ENCODE results near the gene MAGED4B.
"Not testable (repeated sequence)": the region's sequence is repeated elsewhere in the genome, so short reads cannot be mapped to it uniquely, and the experiment has no call there.

The MAGED4B gene, protein sequence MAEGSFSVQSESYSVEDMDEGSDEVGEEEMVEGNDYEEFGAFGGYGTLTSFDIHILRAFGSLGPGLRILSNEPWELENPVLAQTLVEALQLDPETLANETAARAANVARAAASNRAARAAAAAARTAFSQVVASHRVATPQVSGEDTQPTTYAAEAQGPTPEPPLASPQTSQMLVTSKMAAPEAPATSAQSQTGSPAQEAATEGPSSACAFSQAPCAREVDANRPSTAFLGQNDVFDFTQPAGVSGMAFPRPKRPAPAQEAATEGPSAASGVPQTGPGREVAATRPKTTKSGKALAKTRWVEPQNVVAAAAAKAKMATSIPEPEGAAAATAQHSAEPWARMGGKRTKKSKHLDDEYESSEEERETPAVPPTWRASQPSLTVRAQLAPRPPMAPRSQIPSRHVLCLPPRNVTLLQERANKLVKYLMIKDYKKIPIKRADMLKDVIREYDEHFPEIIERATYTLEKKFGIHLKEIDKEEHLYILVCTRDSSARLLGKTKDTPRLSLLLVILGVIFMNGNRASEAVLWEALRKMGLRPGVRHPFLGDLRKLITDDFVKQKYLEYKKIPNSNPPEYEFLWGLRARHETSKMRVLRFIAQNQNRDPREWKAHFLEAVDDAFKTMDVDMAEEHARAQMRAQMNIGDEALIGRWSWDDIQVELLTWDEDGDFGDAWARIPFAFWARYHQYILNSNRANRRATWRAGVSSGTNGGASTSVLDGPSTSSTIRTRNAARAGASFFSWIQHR

DNA sequence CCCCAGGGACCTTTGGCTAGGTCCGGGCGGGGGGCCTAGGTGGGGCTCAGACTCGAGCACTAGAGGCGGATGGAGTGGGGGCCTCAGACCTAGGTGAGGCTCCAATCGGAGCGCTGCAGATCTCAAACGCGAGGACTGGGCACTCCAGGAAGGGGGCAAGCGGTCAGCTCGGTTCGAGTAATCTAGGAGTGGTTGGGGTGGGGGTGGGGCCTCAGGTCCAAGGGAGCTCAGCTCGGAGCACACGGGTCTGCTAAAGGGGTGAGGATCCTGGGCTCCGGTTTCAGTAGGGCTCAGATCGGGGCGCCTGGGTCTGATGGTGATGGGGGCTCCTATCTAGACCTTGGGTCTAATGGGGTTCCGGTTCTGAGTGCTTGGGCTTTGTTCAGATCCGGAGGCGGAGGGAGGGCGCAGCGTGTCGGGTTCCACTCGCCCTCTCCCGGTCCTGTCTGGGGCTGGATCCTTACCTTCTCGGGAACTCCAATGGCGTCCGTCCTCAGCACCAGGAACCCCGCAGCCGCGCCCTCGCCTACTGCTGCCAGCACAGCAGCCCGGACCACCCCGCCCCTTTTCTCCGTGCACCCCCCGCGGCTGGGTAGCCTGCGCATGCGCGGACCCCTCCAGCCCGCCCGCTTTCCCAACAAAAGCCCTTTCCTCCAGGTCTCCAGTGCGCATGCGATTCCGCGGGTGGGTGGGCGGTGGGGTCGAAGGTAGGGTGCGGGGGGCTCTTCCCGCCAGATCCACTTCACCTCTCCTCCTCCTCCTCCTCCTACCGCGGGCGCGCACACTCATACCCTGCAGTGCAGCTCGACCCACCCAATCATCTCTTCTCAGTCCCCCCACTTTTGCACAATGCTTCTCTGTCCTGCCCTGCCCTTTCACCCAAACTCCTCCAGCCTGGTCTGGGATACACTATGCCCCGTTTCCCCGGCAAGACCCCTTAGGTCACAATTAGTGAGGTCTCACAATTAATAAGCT is at the start of gene MAGED4B:
MAGED4B (minus strand) TSS at position 518 of the 975 bp plus-strand sequence. CDS start 1,011 bp downstream, outside the sequence.
- DNase-seq (ENCODE audit: extremely low read depth in 1 of 2, low read depth in 1 of 2): not testable (repeated sequence)

DNA sequence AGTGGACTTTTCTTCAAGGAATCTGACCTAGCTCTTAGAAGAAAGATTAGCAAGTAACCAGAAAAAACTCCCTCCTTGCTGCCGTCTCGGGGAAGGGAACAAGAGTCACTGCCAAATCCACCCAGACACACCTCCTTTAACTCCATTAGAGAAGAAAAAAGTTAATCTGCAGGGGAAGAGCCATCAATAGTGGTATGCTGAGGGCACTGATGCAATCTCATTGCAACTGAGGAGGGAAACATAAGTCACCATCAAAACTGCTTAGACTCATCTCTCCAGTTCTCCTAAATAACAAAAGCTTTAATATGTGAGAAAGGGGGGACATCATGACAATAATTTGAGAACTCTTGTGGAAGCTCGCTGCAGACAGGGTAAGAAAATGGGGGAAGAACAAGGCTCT is 49.3 kb upstream of the MAGED4B start:
- DNase-seq (ENCODE audit: extremely low read depth in 1 of 2, low read depth in 1 of 2): no peak

DNA sequence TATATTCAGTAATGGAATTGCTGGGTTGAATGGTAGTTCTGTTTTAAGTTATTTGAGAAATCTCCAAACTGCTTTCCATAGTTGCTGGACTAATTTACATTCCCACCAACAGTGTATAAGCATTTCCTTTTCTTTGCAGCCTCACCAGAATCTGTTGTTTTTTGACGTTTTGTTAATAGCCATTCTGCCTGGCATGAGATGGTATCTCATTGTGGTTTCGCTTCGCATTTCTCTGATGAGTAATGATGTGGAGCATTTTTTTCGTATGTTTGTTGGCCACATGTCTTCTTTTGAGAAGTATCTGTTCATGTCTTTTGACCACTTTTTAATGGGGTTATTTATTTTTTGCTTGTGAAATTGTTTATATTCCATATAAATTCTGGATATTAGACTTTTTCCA is 13.6 kb upstream of the MAGED4B start:
- no peak for DNase-seq (ENCODE audit: extremely low read depth in 1 of 2, low read depth in 1 of 2)

DNA sequence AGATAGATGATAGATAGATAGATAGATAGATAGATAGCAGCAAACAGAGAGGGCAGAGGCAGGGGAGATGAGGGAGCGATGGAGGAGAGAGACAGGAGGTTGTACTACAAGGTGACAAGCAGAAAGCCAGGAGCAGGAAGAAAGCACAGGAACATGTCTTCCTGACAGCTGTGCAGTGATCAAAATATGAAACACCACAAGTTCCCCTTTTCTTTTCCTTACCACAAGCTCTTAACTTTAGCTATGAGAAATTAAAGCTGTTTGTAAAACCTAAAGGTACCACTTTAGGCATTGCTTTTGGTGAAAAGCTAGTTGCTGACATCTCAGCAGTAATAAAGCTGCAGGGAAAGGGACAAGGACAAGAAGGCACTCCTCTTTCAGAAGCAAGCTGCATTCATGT is 9.1 kb upstream of the MAGED4B start:
- DNase-seq (ENCODE audit: extremely low read depth in 1 of 2, low read depth in 1 of 2): no peak

DNA sequence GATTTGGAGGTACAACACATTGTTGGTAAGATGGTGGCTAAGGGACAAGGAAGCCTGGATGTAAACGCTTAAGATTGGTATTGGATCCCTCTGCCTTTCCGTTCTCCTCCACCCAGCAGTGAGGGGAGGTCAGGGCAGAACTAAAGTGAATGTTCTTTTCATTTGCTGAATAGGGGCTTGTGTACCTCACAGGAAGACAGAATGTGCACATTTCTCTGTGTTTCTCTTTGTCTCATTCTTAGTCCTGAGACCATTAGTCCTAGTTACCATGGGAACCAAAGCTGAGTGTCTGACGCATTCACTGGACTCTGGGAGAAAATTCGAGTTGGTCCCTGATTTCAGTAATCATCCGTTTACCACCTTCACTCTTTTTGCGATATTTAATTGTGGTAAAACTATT is 26.7 kb downstream of the MAGED4B start:
- DNase-seq (ENCODE audit: extremely low read depth in 1 of 2, low read depth in 1 of 2): not testable (repeated sequence)

DNA sequence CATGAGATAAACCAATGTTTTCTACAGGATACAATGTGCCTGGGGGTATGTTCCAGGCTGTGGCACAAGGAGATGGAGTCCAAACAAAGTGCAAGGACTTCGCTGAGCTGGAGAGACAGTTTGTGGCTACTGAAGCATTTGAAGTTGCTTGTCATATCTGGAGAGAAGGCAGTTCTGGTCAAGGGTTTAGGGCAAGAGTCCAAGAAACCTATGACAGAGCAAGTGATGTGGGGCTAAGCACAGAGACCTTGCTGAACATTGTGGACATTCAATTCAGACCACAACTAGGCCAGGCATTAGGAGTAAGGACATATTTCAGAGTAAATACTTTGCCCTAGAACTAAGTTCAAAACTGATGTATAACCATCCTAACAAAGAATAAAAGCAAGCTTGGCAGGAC is 34.8 kb downstream of the MAGED4B start:
- no peak for DNase-seq (ENCODE audit: extremely low read depth in 1 of 2, low read depth in 1 of 2)

DNA sequence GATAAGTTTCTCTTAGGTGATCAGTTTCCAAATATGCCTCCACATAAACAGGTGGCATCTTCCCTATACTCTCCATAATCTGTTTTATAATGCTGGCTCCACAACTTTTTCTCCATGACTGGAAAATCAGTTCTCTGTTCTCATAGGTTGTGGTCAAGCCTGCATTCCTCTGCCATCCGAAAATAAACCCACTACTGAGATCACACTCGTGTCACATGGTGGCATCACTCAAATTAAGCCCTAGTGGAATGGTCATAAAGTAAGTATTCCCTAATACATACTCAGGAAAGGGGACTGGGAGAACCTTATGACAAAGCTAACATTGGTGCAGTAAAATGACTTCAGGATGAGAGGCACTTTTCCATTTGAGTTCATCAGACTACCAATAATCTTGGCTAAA is 37.6 kb downstream of the MAGED4B start:
- no peak for DNase-seq (ENCODE audit: extremely low read depth in 1 of 2, low read depth in 1 of 2)

DNA sequence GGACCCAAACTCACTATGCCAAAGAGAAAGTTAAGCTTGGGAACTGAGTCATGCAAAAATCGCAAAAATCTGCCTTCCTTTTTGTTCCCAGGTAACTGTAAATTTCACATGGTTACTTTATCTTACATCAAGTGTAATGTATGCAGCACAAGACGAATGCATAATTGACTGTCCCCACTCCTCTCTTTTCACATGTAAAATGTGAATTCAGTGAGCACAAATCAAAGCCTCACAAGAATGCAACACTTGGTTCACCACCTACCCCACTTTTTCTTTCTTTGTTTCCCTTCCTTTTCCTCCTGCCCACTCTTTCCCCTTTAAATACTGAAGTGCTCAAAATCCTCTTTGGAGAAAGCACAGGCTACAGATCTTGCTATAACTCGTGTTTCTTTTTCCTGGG is 53.2 kb downstream of the MAGED4B start:
- DNase-seq (ENCODE audit: extremely low read depth in 1 of 2, low read depth in 1 of 2): no peak
